Spleen (tissue), 7 donors: ENCODE data around the gene DCBLD1.

Source experiments
- CTCF ChIP-seq, 11 experiments: fragments of 200-600 bp in 7 of 11; fragments of 450-650 bp in 4 of 11; sonication (generic) in 4 of 11; IDR thresholded peaks in 8 of 11; conservative IDR thresholded peaks in 3 of 11; 1 replicate in 7 of 11; 2 replicates in 4 of 11; pipeline versions ENCODE4 v1.4.0 to v1.8.0; 2016 to 2021; ENCODE audit warnings: antibody characterized with exemption in 11 of 11, inconsistent platforms in 4 of 11, mild to moderate bottlenecking in 1 of 11
- POLR2A ChIP-seq, 3 donors: fragments of 450-650 bp; IDR thresholded peaks; one replicate each; pipeline ENCODE4 v1.5.1; 2017; ENCODE audit warnings: antibody characterized with exemption in 3 of 3, mild to moderate bottlenecking in 1 of 3
- POLR2AphosphoS5 ChIP-seq, 3 donors: sonication (generic); formaldehyde crosslinking; IDR thresholded peaks; one replicate each; pipeline ENCODE4 v1.5.1; 2017; ENCODE audit warnings: antibody characterized with exemption in 3 of 3
- donor health status: DM: no; HTN: no; CAD: no; lungs with moderate emphysema.
- donor health status: DM: no; HTN: no; CAD: no.
- donor health status: DM: no; HTN: no; CAD: no.

DNA sequence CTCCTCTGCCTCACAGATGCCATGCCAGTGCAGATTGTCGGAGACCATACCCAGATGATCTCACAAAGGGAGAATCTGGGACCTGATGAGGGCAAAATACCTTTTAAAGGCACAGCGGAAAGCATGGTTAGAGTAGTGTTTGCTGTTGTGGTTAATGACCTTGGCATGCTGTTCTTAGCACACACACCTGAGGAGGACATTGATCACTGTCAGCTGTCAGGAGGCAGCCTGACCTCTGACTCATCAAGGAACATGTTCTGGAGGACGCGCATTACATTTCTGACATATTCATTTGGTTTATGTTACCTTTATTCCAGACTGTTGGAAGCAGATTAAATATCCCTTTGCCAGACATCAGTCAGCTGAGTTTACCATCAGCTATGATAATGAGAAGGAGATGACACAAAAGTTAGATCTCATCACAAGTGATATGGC, 62.7 kb downstream of the DCBLD1 start:
- no peak for TF ChIP-seq CTCF (IDR thresholded peaks at IDR 0.05 in 8 of 11, conservative IDR thresholded peaks at IDR 0.05 in 3 of 11)
- no peak for TF ChIP-seq POLR2A (IDR thresholded peaks at IDR 0.05)
- TF ChIP-seq POLR2AphosphoS5 (IDR thresholded peaks at IDR 0.05) = no peak
